HCT116 (cell line): ENCODE measurements around the gene NFIA. TPM values are rescaled to one million over a fixed set of nuclear protein-coding genes. Genes with fewer than 3 reads are reported as not detected.

Source experiments
- ATAC-seq: fragments of 200-7000 bp; cut with Tn5 transposase; 2 replicates; pipeline ENCODE4 v1.9.1; 2020; ENCODE audit warnings: mild to moderate bottlenecking, moderate library complexity
- BruUV-seq: library from RNA; stranded (reverse); fragments of 400-500 nt; replicated peaks from 2 replicates; lab custom pipeline; 2021; lab: Mats Ljungman, UMichigan
- CTCF ChIA-PET: fragments of 300-600 bp; sonication (Branson Sonifier 250); formaldehyde crosslinking; loops from one replicate; lab custom pipeline; 2021; ENCODE audit warnings: antibody characterized with exemption; lab: Charles Lee
- POLR2A ChIA-PET: fragments of 300-600, 350-600 bp; sonication (Branson Sonifier 250); formaldehyde crosslinking; loops from one replicate; lab custom pipeline; 2021; ENCODE audit warnings: antibody characterized with exemption; lab: Charles Lee
- RAD21 ChIA-PET, 2 experiments: fragments of 300-600 bp; sonication (Branson Sonifier 250); formaldehyde crosslinking; loops; one replicate each; lab custom pipeline; 2023; ENCODE audit warnings: low total read pairs in 2 of 2; ENCODE audit not compliant: uncharacterized antibody in 2 of 2, unreplicated experiment in 2 of 2, low non-redundant PET in 1 of 2; lab: Charles Lee
- DNase-seq: peaks from one replicate; pipeline ENCODE4 v3.0.0-alpha.2; 2010; ENCODE audit warnings: low read depth, low spot score
- H2AFZ ChIP-seq: fragments of 200-600 bp; shearing (Covaris generic), sonication (generic); 2 replicates; pipeline ENCODE4 v1.6.1; 2017; ENCODE audit warnings: low read depth, mixed run types, mixed read lengths, antibody characterized with exemption, low read length; ENCODE audit not compliant: poor library complexity, severe bottlenecking
- H3K27ac ChIP-seq: 2 replicates; pipeline ENCODE4 v1.5.1; 2012; ENCODE audit warnings: low read depth, low read length
- H3K27me3 ChIP-seq: fragments of 200-600 bp; sonication (generic); 2 replicates; pipeline ENCODE4 v1.6.1; 2016; ENCODE audit warnings: mixed run types, low read length, mixed read lengths; ENCODE audit not compliant: insufficient read depth
- H3K36me3 ChIP-seq, 2 experiments: fragments of 200-500 bp in 1 of 2; fragments of 200-600 bp in 1 of 2; sonication (Bioruptor generic) in 1 of 2; sonication (generic) in 1 of 2; 2 replicates each; pipeline versions ENCODE4 v1.5.1 to v1.6.1; 2014 to 2016; ENCODE audit warnings: low read length in 2 of 2, inconsistent platforms in 1 of 2, mixed read lengths in 1 of 2, mixed run types in 1 of 2; ENCODE audit not compliant: insufficient read depth in 2 of 2, control insufficient read depth in 1 of 2
- H3K4me1 ChIP-seq, 2 experiments: fragments of 200-600 bp in 1 of 2; sonication (generic) in 1 of 2; 2 replicates each; pipeline versions ENCODE4 v1.5.1 to v1.6.1; 2012 to 2017; ENCODE audit warnings: low read length in 2 of 2, inconsistent platforms in 1 of 2, mild to moderate bottlenecking in 1 of 2, mixed read lengths in 1 of 2, mixed run types in 1 of 2, moderate library complexity in 1 of 2; ENCODE audit not compliant: insufficient read depth in 2 of 2, control insufficient read depth in 1 of 2
- H3K4me2 ChIP-seq: fragments of 200-600 bp; sonication (generic); 2 replicates; pipeline ENCODE4 v1.6.1; 2017; ENCODE audit warnings: mixed run types, low read length, mixed read lengths
- H3K4me3 ChIP-seq, 2 experiments: fragments of 200-600 bp in 1 of 2; sonication (generic) in 1 of 2; replicated peaks in 1 of 2; 2 replicates each; pipeline ENCODE4 v1.5.1; 2011 to 2016; ENCODE audit warnings: low read length in 2 of 2, control low read depth in 1 of 2, low read depth in 1 of 2, mild to moderate bottlenecking in 1 of 2, mixed read lengths in 1 of 2, mixed run types in 1 of 2
- H3K79me2 ChIP-seq: fragments of 200-600 bp; sonication (generic); 2 replicates; pipeline ENCODE4 v1.6.1; 2017; ENCODE audit warnings: mild to moderate bottlenecking, mixed run types, low read length, moderate library complexity, mixed read lengths; ENCODE audit not compliant: insufficient read depth
- H3K9ac ChIP-seq: fragments of 200-600 bp; sonication (generic); 2 replicates; pipeline ENCODE4 v1.6.1; 2016; ENCODE audit warnings: low read length, mixed read lengths
- H3K9me2 ChIP-seq: fragments of 200-600 bp; sonication (generic), shearing (Covaris generic); 2 replicates; pipeline ENCODE4 v1.6.1; 2017; ENCODE audit warnings: mixed run types, mild to moderate bottlenecking, moderate library complexity; ENCODE audit not compliant: insufficient read depth
- H3K9me3 ChIP-seq, 2 experiments: fragments of 200-500 bp in 1 of 2; fragments of 200-600 bp in 1 of 2; sonication (Bioruptor generic) in 1 of 2; sonication (generic) in 1 of 2; 2 replicates each; pipeline ENCODE4 v1.6.1; 2014 to 2017; ENCODE audit warnings: low read length in 2 of 2, mixed read lengths in 2 of 2, inconsistent platforms in 1 of 2, low read depth in 1 of 2, mild to moderate bottlenecking in 1 of 2, mixed run types in 1 of 2, moderate library complexity in 1 of 2; ENCODE audit not compliant: control insufficient read depth in 1 of 2, insufficient read depth in 1 of 2
- H4K20me1 ChIP-seq: fragments of 200-600 bp; sonication (generic), shearing (Covaris generic); 2 replicates; pipeline ENCODE4 v1.6.1; 2017; ENCODE audit warnings: mixed run types, mild to moderate bottlenecking, moderate library complexity; ENCODE audit not compliant: insufficient read depth
- CBX3 ChIP-seq: IDR thresholded peaks from 2 replicates; pipeline ENCODE4 v1.6.1; 2012; ENCODE audit warnings: low read depth
- CEBPB ChIP-seq: IDR thresholded peaks from 2 replicates; pipeline ENCODE4 v1.6.1; 2012; ENCODE audit warnings: low read depth
- EGR1 ChIP-seq: IDR thresholded peaks from 2 replicates; pipeline ENCODE4 v1.6.1; 2012; ENCODE audit warnings: low read depth
- EZH2 ChIP-seq: fragments of 200-600 bp; sonication (generic); IDR thresholded peaks from 2 replicates; pipeline ENCODE4 v1.6.1; 2017; ENCODE audit warnings: antibody characterized with exemption, mixed run types
- POLR2AphosphoS5 ChIP-seq: IDR thresholded peaks from 2 replicates; pipeline ENCODE4 v1.6.1; 2011; ENCODE audit warnings: mild to moderate bottlenecking, low read depth, low read length, moderate library complexity
- TCF7L2 ChIP-seq: IDR thresholded peaks from 2 replicates; pipeline ENCODE4 v1.7.0; 2011; ENCODE audit warnings: borderline replicate concordance, inconsistent platforms; ENCODE audit not compliant: insufficient read depth, insufficient read length; ENCODE audit errors: extremely low read depth
- ZBTB33 ChIP-seq: IDR thresholded peaks from 2 replicates; pipeline ENCODE4 v1.6.1; 2011; ENCODE audit warnings: mild to moderate bottlenecking, low read length, moderate library complexity; ENCODE audit not compliant: insufficient replicate concordance; ENCODE audit errors: extremely low read depth
- intact Hi-C: fragments of 100-400 bp; cut with micrococcal nuclease; formaldehyde crosslinking; loops from 2 replicates; pipeline ENCODE4 v1.10.0; 2022
- total RNA-seq: library from RNA; stranded (reverse); gene quantifications from one replicate; pipeline ENCODE4 v1.2.1, GENCODE V29; 2021; ENCODE audit not compliant: unreplicated experiment
- TF ChIP-seq, protein P1 (sequence below), 3 experiments: fragments of 200-600 bp in 1 of 3; sonication (generic) in 1 of 3; IDR thresholded peaks in 2 of 3; conservative IDR thresholded peaks in 1 of 3; 2 replicates each; pipeline ENCODE4 v1.5.1; 2012 to 2017; ENCODE audit warnings: low read depth in 2 of 3, low read length in 2 of 3, antibody characterized with exemption in 1 of 3, borderline replicate concordance in 1 of 3, control low read depth in 1 of 3, mild to moderate bottlenecking in 1 of 3, mixed read lengths in 1 of 3, mixed run types in 1 of 3, moderate library complexity in 1 of 3; ENCODE audit not compliant: insufficient read depth in 1 of 3
- TF ChIP-seq, protein P2 (sequence below): IDR thresholded peaks from 2 replicates; pipeline ENCODE4 v1.6.1; 2012

Gene NFIA
- total RNA-seq, 1 experiment from 2014 or later: 17.2 TPM

GRCh38 chr1:61230523-61230922 lies 148.2 kb downstream of the NFIA start:
- intact Hi-C loops: no loop called here
- no peak overlapping the region for H3K4me2 ChIP-seq
- POLR2A ChIA-PET: interaction anchor here (1.0 kb wide), 1 partner anchor 12 kb away, joined by 3 read pairs; no protein-coding TSS in a partner anchor
- ATAC-seq (no peak), DNase-seq (no peak)
- no peaks in the 10 kb centered on the region for H3K9me3 ChIP-seq
- RAD21 ChIA-PET: no interaction called here
- BruUV-seq: no TSS peak
- no peaks in the 10 kb centered on the region for H3K36me3 ChIP-seq
- no peak for TF ChIP-seq POLR2AphosphoS5
- no peak for TF ChIP-seq TCF7L2
- TF ChIP-seq, protein P1, sequence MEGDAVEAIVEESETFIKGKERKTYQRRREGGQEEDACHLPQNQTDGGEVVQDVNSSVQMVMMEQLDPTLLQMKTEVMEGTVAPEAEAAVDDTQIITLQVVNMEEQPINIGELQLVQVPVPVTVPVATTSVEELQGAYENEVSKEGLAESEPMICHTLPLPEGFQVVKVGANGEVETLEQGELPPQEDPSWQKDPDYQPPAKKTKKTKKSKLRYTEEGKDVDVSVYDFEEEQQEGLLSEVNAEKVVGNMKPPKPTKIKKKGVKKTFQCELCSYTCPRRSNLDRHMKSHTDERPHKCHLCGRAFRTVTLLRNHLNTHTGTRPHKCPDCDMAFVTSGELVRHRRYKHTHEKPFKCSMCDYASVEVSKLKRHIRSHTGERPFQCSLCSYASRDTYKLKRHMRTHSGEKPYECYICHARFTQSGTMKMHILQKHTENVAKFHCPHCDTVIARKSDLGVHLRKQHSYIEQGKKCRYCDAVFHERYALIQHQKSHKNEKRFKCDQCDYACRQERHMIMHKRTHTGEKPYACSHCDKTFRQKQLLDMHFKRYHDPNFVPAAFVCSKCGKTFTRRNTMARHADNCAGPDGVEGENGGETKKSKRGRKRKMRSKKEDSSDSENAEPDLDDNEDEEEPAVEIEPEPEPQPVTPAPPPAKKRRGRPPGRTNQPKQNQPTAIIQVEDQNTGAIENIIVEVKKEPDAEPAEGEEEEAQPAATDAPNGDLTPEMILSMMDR (IDR thresholded peaks at IDR 0.05 in 2 of 3, conservative IDR thresholded peaks at IDR 0.05 in 1 of 3; ENCODE audit: borderline replicate concordance in 1 of 3, insufficient read depth in 1 of 3, low read depth in 2 of 3, low read length in 2 of 3): no peak
- no peak for TF ChIP-seq EZH2
- TF ChIP-seq, protein P2, sequence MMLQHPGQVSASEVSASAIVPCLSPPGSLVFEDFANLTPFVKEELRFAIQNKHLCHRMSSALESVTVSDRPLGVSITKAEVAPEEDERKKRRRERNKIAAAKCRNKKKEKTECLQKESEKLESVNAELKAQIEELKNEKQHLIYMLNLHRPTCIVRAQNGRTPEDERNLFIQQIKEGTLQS: no peak
- no peak for TF ChIP-seq ZBTB33
- no peak for TF ChIP-seq CBX3
- TF ChIP-seq EGR1: no peak
- TF ChIP-seq CEBPB: no peak
- no peak overlapping the region for H3K4me3 ChIP-seq
- no peaks in the 10 kb centered on the region for H3K9me2 ChIP-seq
- H2AFZ ChIP-seq: no peak overlapping the region
- H3K79me2 ChIP-seq: no peaks in the 10 kb centered on the region
- no peaks in the 10 kb centered on the region for H4K20me1 ChIP-seq
- no peak overlapping the region for H3K9ac ChIP-seq
- H3K4me1 ChIP-seq: no peaks in the 10 kb centered on the region
- no peaks in the 10 kb centered on the region for H3K27me3 ChIP-seq
- CTCF ChIA-PET: no interaction called here
- no peak overlapping the region for H3K27ac ChIP-seq
